H1 (cell line): ENCODE measurements around the gene CNIH3. TPM values are rescaled to one million over a fixed set of nuclear protein-coding genes. Genes with fewer than 3 reads are reported as not detected.

Source experiments
- CTCF ChIA-PET: fragments of 300-600 bp; sonication (Branson Sonifier 250); formaldehyde crosslinking; loops from one replicate; lab custom pipeline; 2021; ENCODE audit not compliant: partially characterized antibody; lab: Charles Lee
- POLR2A ChIA-PET: fragments of 300-600 bp; sonication (Branson Sonifier 250); formaldehyde crosslinking; loops from one replicate; lab custom pipeline; 2021; ENCODE audit warnings: inconsistent platforms; ENCODE audit not compliant: partially characterized antibody; lab: Charles Lee
- DNase-seq, 2 experiments: peaks; one replicate each; pipeline versions ENCODE4 v3.0.0 to v3.0.0-alpha.2; 2010 to 2022; ENCODE audit warnings: low spot score in 2 of 2, low read depth in 1 of 2, mixed read lengths in 1 of 2
- FAIRE-seq: peaks from 2 replicates; lab custom pipeline; 2011; peaks lifted over from hg19 to GRCh38; lab: Jason Lieb, UNC
- H2AFZ ChIP-seq: 2 replicates; pipeline ENCODE4 v1.8.1; 2012; ENCODE audit warnings: low read length, inconsistent platforms
- H2AK5ac ChIP-seq: 2 replicates; pipeline ENCODE4 v1.6.1; 2013; ENCODE audit warnings: low read depth, low read length
- H2BK120ac ChIP-seq: replicated peaks from 2 replicates; pipeline ENCODE3; 2013; ENCODE audit warnings: low read depth, low read length, inconsistent platforms
- H2BK12ac ChIP-seq: 2 replicates; pipeline ENCODE4 v1.6.1; 2013; ENCODE audit warnings: low read depth, low read length
- H2BK15ac ChIP-seq: 2 replicates; pipeline ENCODE4 v1.6.1; 2013; ENCODE audit warnings: low read length
- H2BK20ac ChIP-seq: 2 replicates; pipeline ENCODE4 v1.6.1; 2013; ENCODE audit warnings: low read length
- H2BK5ac ChIP-seq: 2 replicates; pipeline ENCODE4 v1.6.1; 2013; ENCODE audit warnings: low read depth, low read length
- H3K14ac ChIP-seq: 2 replicates; pipeline ENCODE4 v1.6.1; 2013; ENCODE audit warnings: inconsistent platforms; ENCODE audit not compliant: insufficient read length
- H3K18ac ChIP-seq: 2 replicates; pipeline ENCODE4 v1.6.1; 2013; ENCODE audit warnings: low read length; ENCODE audit errors: extremely low read depth
- H3K23ac ChIP-seq: 2 replicates; pipeline ENCODE4 v1.6.1; 2013; ENCODE audit warnings: inconsistent platforms; ENCODE audit not compliant: insufficient read length
- H3K23me2 ChIP-seq: 2 replicates; pipeline ENCODE4 v1.6.1; 2013; ENCODE audit warnings: low read depth, low read length
- H3K27ac ChIP-seq: 2 replicates; pipeline ENCODE4 v1.6.1; 2011; ENCODE audit warnings: low read depth, low read length, inconsistent platforms
- H3K27me3 ChIP-seq, 4 experiments: replicated peaks in 1 of 4; 1 replicate in 1 of 4; 2 replicates in 3 of 4; pipeline versions ENCODE4 v1.6.1 to v1.8.1; 2011 to 2013; ENCODE audit warnings: low read length in 3 of 4, mild to moderate bottlenecking in 3 of 4, inconsistent platforms in 2 of 4, mixed read lengths in 2 of 4, moderate library complexity in 1 of 4; ENCODE audit not compliant: control insufficient read depth in 3 of 4, insufficient read depth in 3 of 4; ENCODE audit errors: extremely low read depth in 1 of 4
- H3K36me3 ChIP-seq, 4 experiments: 2 replicates each; pipeline versions ENCODE4 v1.6.1 to v1.8.1; 2011 to 2013; ENCODE audit warnings: mild to moderate bottlenecking in 4 of 4, low read length in 3 of 4, moderate library complexity in 2 of 4, control low read depth in 1 of 4, inconsistent platforms in 1 of 4; ENCODE audit not compliant: insufficient read depth in 4 of 4, control insufficient read depth in 2 of 4
- H3K4ac ChIP-seq: replicated peaks from 2 replicates; pipeline ENCODE3; 2013; ENCODE audit warnings: low read length, low read depth, mixed read lengths, inconsistent platforms; ENCODE audit not compliant: insufficient read length
- H3K4me1 ChIP-seq, 4 experiments: replicated peaks in 1 of 4; 1 replicate in 1 of 4; 2 replicates in 3 of 4; pipeline versions ENCODE4 v1.6.1 to v1.8.1; 2011 to 2013; ENCODE audit warnings: low read length in 3 of 4, inconsistent platforms in 2 of 4, mixed read lengths in 1 of 4; ENCODE audit not compliant: insufficient read depth in 4 of 4, control insufficient read depth in 3 of 4
- H3K4me2 ChIP-seq, 2 experiments: 2 replicates each; pipeline versions ENCODE4 v1.6.1 to v1.8.1; 2011 to 2013; ENCODE audit warnings: low read depth in 2 of 2, low read length in 2 of 2, control low read depth in 1 of 2, inconsistent platforms in 1 of 2, mild to moderate bottlenecking in 1 of 2; ENCODE audit not compliant: insufficient read depth in 1 of 2
- H3K4me3 ChIP-seq, 4 experiments: fragments of 200-600, 300-600 bp in 1 of 4; sonication (generic), shearing (Covaris generic), sonication (Bioruptor Twin) in 1 of 4; 2 replicates each; pipeline versions ENCODE4 v1.5.1 to v1.8.1; 2011 to 2016; ENCODE audit warnings: low read length in 4 of 4, low read depth in 3 of 4, control low read depth in 2 of 4, inconsistent platforms in 2 of 4, mild to moderate bottlenecking in 2 of 4, mixed read lengths in 1 of 4, moderate library complexity in 1 of 4; ENCODE audit not compliant: insufficient read depth in 2 of 4; ENCODE audit errors: extremely low read depth in 1 of 4
- H3K56ac ChIP-seq: replicated peaks from 2 replicates; pipeline ENCODE3; 2013; ENCODE audit warnings: low read depth, mild to moderate bottlenecking, mixed read lengths, low read length, inconsistent platforms; ENCODE audit not compliant: insufficient read length
- H3K79me1 ChIP-seq: 2 replicates; pipeline ENCODE4 v1.6.1; 2013; ENCODE audit warnings: low read depth, low read length, control low read depth
- H3K79me2 ChIP-seq, 2 experiments: 2 replicates each; pipeline versions ENCODE4 v1.6.1 to v1.8.1; 2012 to 2013; ENCODE audit warnings: low read length in 2 of 2, mild to moderate bottlenecking in 2 of 2, inconsistent platforms in 1 of 2; ENCODE audit not compliant: insufficient read depth in 2 of 2, control insufficient read depth in 1 of 2
- H3K9ac ChIP-seq, 4 experiments: replicated peaks in 1 of 4; 1 replicate in 1 of 4; 2 replicates in 3 of 4; pipeline versions ENCODE4 v1.6.1 to v1.8.1; 2011 to 2013; ENCODE audit warnings: low read depth in 3 of 4, low read length in 3 of 4, control low read depth in 2 of 4, mild to moderate bottlenecking in 2 of 4, moderate library complexity in 2 of 4, inconsistent platforms in 1 of 4; ENCODE audit errors: extremely low read depth in 1 of 4
- H3K9me3 ChIP-seq, 2 experiments: 2 replicates each; pipeline versions ENCODE4 v1.6.1 to v1.8.1; 2012 to 2013; ENCODE audit warnings: mild to moderate bottlenecking in 2 of 2, moderate library complexity in 2 of 2, control low read depth in 1 of 2, inconsistent platforms in 1 of 2, low read depth in 1 of 2, low read length in 1 of 2, mixed read lengths in 1 of 2; ENCODE audit not compliant: insufficient read depth in 2 of 2
- H4K20me1 ChIP-seq, 2 experiments: replicated peaks in 1 of 2; 2 replicates each; pipeline versions ENCODE3 to v1.8.1; 2011 to 2013; ENCODE audit warnings: inconsistent platforms in 2 of 2, low read length in 2 of 2, mild to moderate bottlenecking in 1 of 2; ENCODE audit not compliant: insufficient read depth in 2 of 2, control insufficient read depth in 1 of 2
- H4K5ac ChIP-seq: 2 replicates; pipeline ENCODE4 v1.6.1; 2013; ENCODE audit warnings: low read length, low read depth, mixed read lengths, inconsistent platforms; ENCODE audit not compliant: insufficient read length
- H4K8ac ChIP-seq: 2 replicates; pipeline ENCODE4 v1.8.0; 2013; ENCODE audit warnings: mild to moderate bottlenecking, moderate library complexity, low read length, inconsistent platforms; ENCODE audit not compliant: insufficient read depth; ENCODE audit errors: extremely low read depth
- H4K91ac ChIP-seq: replicated peaks from 2 replicates; pipeline ENCODE3; 2013; ENCODE audit warnings: low read length, mixed read lengths, inconsistent platforms; ENCODE audit not compliant: insufficient read length
- CHD2 ChIP-seq: IDR thresholded peaks from 2 replicates; pipeline ENCODE4 v1.6.1; 2012; ENCODE audit warnings: low read length, improper control_type of control experiment
- SIRT6 ChIP-seq: IDR thresholded peaks from one replicate; pipeline ENCODE4 v1.7.1; 2012; ENCODE audit warnings: low read length, inconsistent platforms
- WGBS, 2 experiments: shearing (Covaris generic) in 1 of 2; methylation state at CpG; one replicate each; pipeline versions ENCODE4 v1.1.6 to v1.1.7; 2013 to 2015; ENCODE audit warnings: low lambda C conversion rate in 2 of 2, mixed read lengths in 2 of 2, inconsistent platforms in 1 of 2, low coverage in 1 of 2, missing lambda C conversion rate in 1 of 2; ENCODE audit not compliant: insufficient replicate concordance in 2 of 2, insufficient coverage in 1 of 2, insufficient read length in 1 of 2; ENCODE audit errors: extremely low coverage in 1 of 2, missing lambda C conversion rate in 1 of 2; 5-methylcytosine and 5-hydroxymethylcytosine counted together
- polyA plus RNA-seq, 7 experiments: library from polyadenylated mRNA; depleted of rRNA in 3 of 7; stranded (reverse) in 5 of 7; unstranded in 2 of 7; fragments of >200 nt in 5 of 7; fragments of 200-250 nt in 2 of 7; gene quantifications; 1 replicate in 5 of 7; 2 replicates in 1 of 7; 4 replicates in 1 of 7; pipeline versions ENCODE4 v1.2.1 to v1.2.3, GENCODE V29; 2011 to 2013; ENCODE audit warnings: missing spikeins in 2 of 7, mixed read lengths in 2 of 7
- total RNA-seq: library from RNA; stranded (reverse); fragmentation: NEBNext Ultra II Directional; extraction: Animal tissue kit (Norgen Biotek cat#: 25700); gene quantifications from 2 replicates; pipeline ENCODE4 v1.2.1, GENCODE V29; 2021

CNIH3 gene
- total and polyA plus RNA-seq, 2 of the 8 experiments (the other 6 are each of a cell fraction or from before 2014, with no cell fraction given) = 3.7 to 5.6 TPM

GRCh38 chr1:224769452-224770335 lies 153.6 kb downstream of the CNIH3 start:
- H4K20me1 ChIP-seq = no peaks in the 10 kb centered on the region
- no peak overlapping the region for H2BK20ac ChIP-seq
- no peak for DNase-seq
- H2BK12ac ChIP-seq = no peak overlapping the region
- H4K91ac ChIP-seq = no peak overlapping the region
- no peaks in the 10 kb centered on the region; a peak in 1 of 7 replicates for H3K27me3 ChIP-seq
- no peak overlapping the region for H3K56ac ChIP-seq
- peaks cover 0 to 8% (median 2%) of the 10 kb centered on the region in 4 experiments; a peak in 3 of 7 replicates for H3K4me1 ChIP-seq
- no peak overlapping the region for H3K4me2 ChIP-seq
- H3K79me2 ChIP-seq = no peaks in the 10 kb centered on the region
- H3K23ac ChIP-seq = no peak overlapping the region
- H3K36me3 ChIP-seq = no peaks in the 10 kb centered on the region
- no peak overlapping the region for H2BK15ac ChIP-seq
- H3K4ac ChIP-seq = no peak overlapping the region
- H2BK5ac ChIP-seq = no peak overlapping the region
- H4K8ac ChIP-seq = no peak overlapping the region
- H3K79me1 ChIP-seq = no peaks in the 10 kb centered on the region
- H3K27ac ChIP-seq = no peak overlapping the region
- H2AFZ ChIP-seq = no peak overlapping the region
- H3K9me3 ChIP-seq = no peaks in the 10 kb centered on the region
- H2BK120ac ChIP-seq = no peak overlapping the region
- CTCF ChIA-PET = interaction anchor here (1.5 to 1.8 kb wide), 2 partner anchors 55 to 68 kb away, joined by 3 to 4 read pairs; no protein-coding TSS in a partner anchor
- no peak for TF ChIP-seq SIRT6
- TF ChIP-seq CHD2 = no peak
- TF ChIP-seq, all 59 proteins: peak for 0
- Histone ChIP-seq H3K9ac (no peak overlapping the region), H2AK5ac (no peak overlapping the region), H3K23me2 (no peaks in the 10 kb centered on the region; the same call in none of the 2 replicates), H4K5ac (no peak overlapping the region), H3K4me3 (no peak overlapping the region), H3K14ac (no peak overlapping the region), H3K18ac (no peak overlapping the region)
- POLR2A ChIA-PET = no interaction called here
- WGBS, 2 experiments = 95% methylated on average over 6 of the region's 7 CpGs; no CpG with 5 or more reads in 1 of the 2 experiments
- FAIRE-seq = no peak
